Activated T-cell treated with anti-CD3 and anti-CD28 coated beads, Interleukin-2, amount 50 U/mL, for 24 hours (primary cell): ENCODE measurements around the gene CCZ1B.
"Not testable (repeated sequence)": the region's sequence is repeated elsewhere in the genome, so short reads cannot be mapped to it uniquely, and the experiment has no call there.

ENCODE experiments used
- DNase-seq: peaks from one replicate; pipeline ENCODE4 v3.0.0-alpha.2; 2020
- H3K27ac Mint-ChIP-seq: 2 replicates; pipeline ENCODE4 v1.8.0; 2020; ENCODE audit warnings: mild to moderate bottlenecking, mixed read lengths
- H3K27me3 Mint-ChIP-seq: 2 replicates; pipeline ENCODE4 v1.8.0; 2020; ENCODE audit warnings: mixed read lengths
- H3K36me3 Mint-ChIP-seq: 2 replicates; pipeline ENCODE4 v1.8.0; 2020; ENCODE audit warnings: low read depth, mixed read lengths
- H3K4me1 Mint-ChIP-seq: 2 replicates; pipeline ENCODE4 v1.8.0; 2020; ENCODE audit warnings: low read depth, mixed read lengths
- H3K4me3 Mint-ChIP-seq: 2 replicates; pipeline ENCODE4 v1.8.0; 2020; ENCODE audit warnings: mild to moderate bottlenecking, moderate library complexity, mixed read lengths
- H3K9me3 Mint-ChIP-seq: 2 replicates; pipeline ENCODE4 v1.8.0; 2020; ENCODE audit warnings: mixed read lengths

CCZ1B gene

DNA sequence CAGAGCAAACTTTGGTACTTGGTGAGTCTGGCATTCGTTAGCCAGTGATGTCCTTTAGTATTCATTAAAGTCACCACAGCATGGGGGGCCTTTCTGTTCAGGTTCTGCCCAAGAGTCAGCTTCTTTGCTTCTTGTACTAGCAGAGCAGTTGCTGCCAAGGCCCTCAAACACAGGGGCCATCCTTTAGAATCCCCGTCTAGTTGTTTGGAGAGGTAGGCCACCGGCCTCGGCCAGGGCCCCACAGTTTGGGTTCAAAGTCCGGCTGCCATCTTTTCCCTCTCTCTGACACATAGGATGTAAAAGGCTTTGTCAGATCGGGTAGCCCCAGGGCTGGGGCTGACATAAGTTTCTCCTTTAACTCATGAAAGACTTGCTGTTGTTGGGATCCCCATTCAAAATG is 17.6 kb upstream of the CCZ1B start:
- not testable (repeated sequence) for H3K9me3 Mint-ChIP-seq, H3K36me3 Mint-ChIP-seq, H3K4me3 Mint-ChIP-seq, DNase-seq, H3K4me1 Mint-ChIP-seq, H3K27ac Mint-ChIP-seq
- peaks cover 29% of the 10 kb centered on the region for H3K27me3 Mint-ChIP-seq

- peaks cover 29% of the 10 kb centered on the region for H3K27me3 Mint-ChIP-seq
- not testable (repeated sequence) for H3K4me3 Mint-ChIP-seq, DNase-seq, H3K9me3 Mint-ChIP-seq, H3K27ac Mint-ChIP-seq, H3K4me1 Mint-ChIP-seq, H3K36me3 Mint-ChIP-seq
Measured at GRCh38 chr7:6843092-6843491, 17.0 kb upstream of the CCZ1B start.

DNA sequence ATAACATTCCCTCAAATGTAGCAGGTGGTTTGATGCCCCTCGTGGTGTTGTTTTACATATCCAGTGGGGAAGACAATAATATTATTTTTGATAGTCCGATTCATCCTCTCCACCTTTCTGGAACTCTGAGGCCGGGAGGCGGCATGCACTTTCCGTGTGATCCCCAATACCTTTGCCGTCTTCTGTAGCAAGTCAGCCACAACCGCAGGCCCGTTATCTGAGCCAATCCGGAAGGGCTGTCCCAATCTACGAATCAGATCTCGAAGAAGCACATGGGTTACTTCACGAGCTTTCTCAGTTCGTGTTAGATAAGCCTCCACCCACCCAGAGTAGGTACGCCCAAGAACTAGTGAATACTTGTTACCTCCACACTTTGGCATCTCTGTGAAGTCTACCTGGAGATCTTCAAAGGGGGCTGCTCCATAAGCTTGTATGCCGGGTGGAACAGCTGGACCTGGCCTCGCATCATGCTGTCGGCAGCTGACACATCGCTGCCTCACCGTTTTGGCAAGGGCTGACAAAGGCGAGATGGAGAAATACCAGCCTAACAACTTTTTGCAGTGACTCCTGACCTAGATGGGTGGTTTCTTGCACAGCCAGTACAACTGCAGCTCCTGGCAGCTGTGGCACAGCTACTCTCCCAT is 16.3 kb upstream of the CCZ1B start:
- H3K4me3 Mint-ChIP-seq, H3K36me3 Mint-ChIP-seq, H3K4me1 Mint-ChIP-seq, H3K27ac Mint-ChIP-seq, DNase-seq, H3K9me3 Mint-ChIP-seq: not testable (repeated sequence)
- peaks cover 33% of the 10 kb centered on the region for H3K27me3 Mint-ChIP-seq

GRCh38 chr7:6837081-6837480 is 11.0 kb upstream of the CCZ1B start:
- H3K27ac Mint-ChIP-seq, H3K4me1 Mint-ChIP-seq, DNase-seq, H3K4me3 Mint-ChIP-seq, H3K36me3 Mint-ChIP-seq, H3K9me3 Mint-ChIP-seq: not testable (repeated sequence)
- H3K27me3 Mint-ChIP-seq: peaks cover 41% of the 10 kb centered on the region

DNA sequence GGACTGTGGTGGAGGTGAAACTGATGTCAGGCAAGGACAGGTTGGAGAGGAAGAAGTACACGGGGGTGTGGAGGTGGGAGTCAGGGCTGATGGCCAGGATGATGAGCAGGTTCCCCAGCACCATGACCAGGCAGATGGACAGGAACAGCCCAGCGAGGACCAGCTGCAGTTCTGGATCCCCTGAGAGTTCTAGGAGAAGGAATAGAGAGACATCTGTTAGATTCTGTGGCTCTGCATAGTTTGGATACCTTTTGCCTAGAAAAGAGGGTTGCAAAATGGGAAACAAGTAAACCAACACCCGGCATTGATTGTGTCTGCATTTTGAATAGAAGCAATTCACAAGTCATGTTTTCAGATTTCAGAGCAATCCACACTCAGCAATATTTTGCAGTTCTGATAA is 9.4 kb upstream of the CCZ1B start:
- DNase-seq, H3K27ac Mint-ChIP-seq, H3K36me3 Mint-ChIP-seq, H3K4me3 Mint-ChIP-seq, H3K4me1 Mint-ChIP-seq, H3K9me3 Mint-ChIP-seq: not testable (repeated sequence)
- H3K27me3 Mint-ChIP-seq: peaks cover 39% of the 10 kb centered on the region

DNA sequence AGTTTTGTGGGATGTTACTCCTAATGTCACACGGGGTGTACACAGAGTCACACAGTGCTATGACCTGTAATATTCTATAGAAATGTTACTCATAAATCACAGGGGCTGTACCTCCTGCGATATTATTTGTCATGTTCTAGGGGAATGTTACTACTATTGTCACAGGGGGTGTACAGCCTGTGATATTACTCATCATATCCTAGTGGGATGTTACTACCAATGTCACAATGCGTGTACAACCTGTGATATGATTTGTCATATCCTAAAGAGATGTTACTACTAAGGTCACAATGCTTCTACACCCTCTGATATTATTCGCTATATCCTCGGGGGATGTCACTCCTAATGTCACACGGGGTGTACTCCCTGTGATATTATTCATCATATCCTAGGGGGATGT is 7.6 kb upstream of the CCZ1B start:
- H3K27ac Mint-ChIP-seq: no peak overlapping the region
- no peaks in the 10 kb centered on the region for H3K4me1 Mint-ChIP-seq

GRCh38 chr7:6831018-6831725 is 5.1 kb upstream of the CCZ1B start:
- Mint-ChIP-seq H3K36me3 (peaks cover 1% of the 10 kb centered on the region), H3K4me1 (peaks cover 2% of the 10 kb centered on the region), H3K9me3 (no peaks in the 10 kb centered on the region), H3K4me3 (no peak overlapping the region), H3K27ac (no peak overlapping the region), H3K27me3 (peaks cover 27% of the 10 kb centered on the region)
- no peak for DNase-seq

More for the DNA sequence above, 7.6 kb upstream of the CCZ1B start:
- H3K36me3 Mint-ChIP-seq: no peaks in the 10 kb centered on the region
- H3K27me3 Mint-ChIP-seq: peaks cover 35% of the 10 kb centered on the region
- no peak for DNase-seq
- no peak overlapping the region for H3K4me3 Mint-ChIP-seq
- no peaks in the 10 kb centered on the region for H3K9me3 Mint-ChIP-seq

GRCh38 chr7:6830026-6830425 is 4.0 kb upstream of the CCZ1B start:
- not testable (repeated sequence) for H3K27ac Mint-ChIP-seq, H3K9me3 Mint-ChIP-seq, DNase-seq, H3K4me1 Mint-ChIP-seq, H3K4me3 Mint-ChIP-seq, H3K36me3 Mint-ChIP-seq
- peaks cover 16% of the 10 kb centered on the region for H3K27me3 Mint-ChIP-seq

DNA sequence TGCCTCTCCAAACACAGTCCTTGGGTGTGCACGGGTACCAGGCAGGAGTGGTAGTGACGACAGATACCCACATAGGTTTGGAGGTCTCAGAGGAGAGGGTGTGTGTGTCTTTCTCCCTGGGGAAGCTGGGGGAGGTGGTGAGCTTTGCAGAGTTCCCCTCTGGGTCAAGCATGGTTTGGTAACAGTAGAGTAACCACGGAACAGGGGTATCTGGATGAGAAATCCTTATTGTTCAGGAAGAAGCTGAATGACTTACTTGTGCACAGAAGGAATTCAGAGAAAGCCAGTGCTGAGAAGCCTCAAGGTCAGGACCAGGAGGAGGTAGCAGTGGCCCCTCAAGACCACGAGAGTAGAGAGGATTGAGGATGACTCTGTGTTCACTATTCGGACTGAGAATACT is 3.5 kb upstream of the CCZ1B start:
- H3K4me3 Mint-ChIP-seq, H3K9me3 Mint-ChIP-seq, DNase-seq, H3K27ac Mint-ChIP-seq, H3K36me3 Mint-ChIP-seq, H3K4me1 Mint-ChIP-seq: not testable (repeated sequence)
- peaks cover 12% of the 10 kb centered on the region for H3K27me3 Mint-ChIP-seq

DNA sequence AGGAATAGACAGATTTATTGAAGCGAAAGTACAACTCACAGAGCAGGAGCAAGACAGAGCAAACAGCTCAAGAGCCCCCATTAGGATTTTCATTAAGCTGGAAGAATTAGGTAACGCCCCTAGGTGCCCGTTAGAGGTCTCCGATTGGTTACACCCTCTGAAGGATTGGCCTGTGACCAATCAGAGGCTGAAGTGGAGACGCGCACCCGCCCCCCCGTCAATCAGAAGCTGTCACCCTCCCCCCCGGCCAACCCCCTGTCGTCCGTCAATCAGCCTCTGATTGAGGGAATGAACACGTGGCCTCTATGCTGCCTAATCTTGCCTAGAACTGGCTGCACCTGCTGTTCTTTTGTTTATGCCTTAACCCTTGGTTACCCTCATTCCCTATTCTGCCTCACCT is 1.1 kb upstream of the CCZ1B start:
- H3K36me3 Mint-ChIP-seq: peaks cover 13% of the 10 kb centered on the region
- not testable (repeated sequence) for DNase-seq, H3K27ac Mint-ChIP-seq, H3K27me3 Mint-ChIP-seq, H3K9me3 Mint-ChIP-seq
- H3K4me1 Mint-ChIP-seq: peaks cover 10% of the 10 kb centered on the region
- peak overlapping the region; percentile 45 for H3K4me3 Mint-ChIP-seq

GRCh38 chr7:6825236-6826125 is 594 bp downstream of the CCZ1B start:
- H3K27ac Mint-ChIP-seq: peak overlapping the region; percentile 52
- DNase-seq, H3K27me3 Mint-ChIP-seq, H3K9me3 Mint-ChIP-seq: not testable (repeated sequence)
- peaks cover 10% of the 10 kb centered on the region for H3K4me1 Mint-ChIP-seq
- H3K4me3 Mint-ChIP-seq: peak overlapping the region; percentile 80
- H3K36me3 Mint-ChIP-seq: peaks cover 25% of the 10 kb centered on the region

DNA sequence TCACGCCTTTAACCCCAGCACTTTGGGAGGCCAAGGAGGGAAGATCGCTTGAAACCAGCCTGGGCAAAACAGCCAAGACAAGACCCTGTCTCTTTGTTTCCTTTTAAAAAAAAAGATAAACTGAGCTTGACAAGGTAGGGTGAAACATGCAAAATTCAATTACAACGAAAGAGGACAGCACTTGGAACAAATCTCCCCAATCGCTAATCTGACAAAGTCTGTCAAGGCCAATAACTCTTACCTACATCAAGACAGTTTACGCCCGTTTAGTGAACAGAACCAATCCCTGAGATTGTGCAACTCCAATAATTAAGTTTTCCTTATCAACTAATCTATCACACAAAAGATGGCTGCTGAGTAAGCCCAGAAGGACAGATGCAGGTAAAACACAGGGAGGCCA is 4.5 kb downstream of the CCZ1B start:
- H3K9me3 Mint-ChIP-seq, DNase-seq, H3K27ac Mint-ChIP-seq, H3K27me3 Mint-ChIP-seq, H3K4me1 Mint-ChIP-seq, H3K4me3 Mint-ChIP-seq: not testable (repeated sequence)
- peaks cover 51% of the 10 kb centered on the region for H3K36me3 Mint-ChIP-seq

GRCh38 chr7:6815470-6815869 is 10.6 kb downstream of the CCZ1B start:
- not testable (repeated sequence) for H3K4me3 Mint-ChIP-seq, H3K9me3 Mint-ChIP-seq
- peaks cover 52% of the 10 kb centered on the region for H3K36me3 Mint-ChIP-seq

GRCh38 chr7:6813011-6813410 is 13.1 kb downstream of the CCZ1B start:
- H3K4me3 Mint-ChIP-seq, H3K4me1 Mint-ChIP-seq, H3K27ac Mint-ChIP-seq, H3K27me3 Mint-ChIP-seq, DNase-seq, H3K9me3 Mint-ChIP-seq: not testable (repeated sequence)
- H3K36me3 Mint-ChIP-seq: peaks cover 42% of the 10 kb centered on the region

More at GRCh38 chr7:6815470-6815869, 10.6 kb downstream of the CCZ1B start:
- H3K27me3 Mint-ChIP-seq, H3K4me1 Mint-ChIP-seq, H3K27ac Mint-ChIP-seq, DNase-seq: not testable (repeated sequence)

DNA sequence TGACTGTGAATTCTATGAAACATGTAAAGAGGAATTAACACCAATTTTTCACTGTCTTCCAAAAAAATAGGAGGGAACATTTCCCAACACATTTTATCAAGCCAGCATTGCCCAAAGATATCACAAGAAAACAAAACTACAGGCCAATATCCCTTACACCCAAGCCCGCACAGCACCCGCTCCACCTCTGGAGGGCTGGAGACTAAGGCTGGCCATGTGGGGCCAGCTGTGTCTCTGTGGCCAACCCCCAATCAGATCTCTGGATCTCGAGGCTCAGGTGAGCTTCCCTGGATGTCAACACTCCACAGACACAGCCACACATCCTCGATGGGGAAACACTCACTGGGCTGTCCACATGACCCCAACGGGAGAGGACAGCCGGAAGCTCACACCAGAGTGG is 18.1 kb downstream of the CCZ1B start:
- H3K4me3 Mint-ChIP-seq, DNase-seq, H3K27ac Mint-ChIP-seq, H3K4me1 Mint-ChIP-seq, H3K27me3 Mint-ChIP-seq, H3K36me3 Mint-ChIP-seq, H3K9me3 Mint-ChIP-seq: not testable (repeated sequence)
